Kasumi-1 (cell line): ENCODE results near the gene SNX6.
"Not testable (repeated sequence)": the region's sequence is repeated elsewhere in the genome, so short reads cannot be mapped to it uniquely, and the experiment has no call there.

ENCODE experiments used
- DNase-seq, 2 experiments: peaks; one replicate each; lab custom pipeline; 2025; lab: John Stamatoyannopoulos, UW

The SNX6 gene

GRCh38 chr14:34521071-34521470, 108.9 kb downstream of the SNX6 start:
- DNase-seq: not testable (repeated sequence)

- DNase-seq: not testable (repeated sequence)
These were observed 109.5 kb downstream of the SNX6 start for GRCh38 chr14:34520304-34520970.
